Measurements from ENCODE around the gene CCT4. TPM values are rescaled to one million over a fixed set of nuclear protein-coding genes. Genes with fewer than 3 reads are reported as not detected.

The CCT4 gene, protein sequence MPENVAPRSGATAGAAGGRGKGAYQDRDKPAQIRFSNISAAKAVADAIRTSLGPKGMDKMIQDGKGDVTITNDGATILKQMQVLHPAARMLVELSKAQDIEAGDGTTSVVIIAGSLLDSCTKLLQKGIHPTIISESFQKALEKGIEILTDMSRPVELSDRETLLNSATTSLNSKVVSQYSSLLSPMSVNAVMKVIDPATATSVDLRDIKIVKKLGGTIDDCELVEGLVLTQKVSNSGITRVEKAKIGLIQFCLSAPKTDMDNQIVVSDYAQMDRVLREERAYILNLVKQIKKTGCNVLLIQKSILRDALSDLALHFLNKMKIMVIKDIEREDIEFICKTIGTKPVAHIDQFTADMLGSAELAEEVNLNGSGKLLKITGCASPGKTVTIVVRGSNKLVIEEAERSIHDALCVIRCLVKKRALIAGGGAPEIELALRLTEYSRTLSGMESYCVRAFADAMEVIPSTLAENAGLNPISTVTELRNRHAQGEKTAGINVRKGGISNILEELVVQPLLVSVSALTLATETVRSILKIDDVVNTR
- total RNA-seq (2022; extraction: Qiagen RNA extraction; ENCODE audit: low read depth) = 275 to 347 TPM (median 337 TPM) in 5 replicates

DNA sequence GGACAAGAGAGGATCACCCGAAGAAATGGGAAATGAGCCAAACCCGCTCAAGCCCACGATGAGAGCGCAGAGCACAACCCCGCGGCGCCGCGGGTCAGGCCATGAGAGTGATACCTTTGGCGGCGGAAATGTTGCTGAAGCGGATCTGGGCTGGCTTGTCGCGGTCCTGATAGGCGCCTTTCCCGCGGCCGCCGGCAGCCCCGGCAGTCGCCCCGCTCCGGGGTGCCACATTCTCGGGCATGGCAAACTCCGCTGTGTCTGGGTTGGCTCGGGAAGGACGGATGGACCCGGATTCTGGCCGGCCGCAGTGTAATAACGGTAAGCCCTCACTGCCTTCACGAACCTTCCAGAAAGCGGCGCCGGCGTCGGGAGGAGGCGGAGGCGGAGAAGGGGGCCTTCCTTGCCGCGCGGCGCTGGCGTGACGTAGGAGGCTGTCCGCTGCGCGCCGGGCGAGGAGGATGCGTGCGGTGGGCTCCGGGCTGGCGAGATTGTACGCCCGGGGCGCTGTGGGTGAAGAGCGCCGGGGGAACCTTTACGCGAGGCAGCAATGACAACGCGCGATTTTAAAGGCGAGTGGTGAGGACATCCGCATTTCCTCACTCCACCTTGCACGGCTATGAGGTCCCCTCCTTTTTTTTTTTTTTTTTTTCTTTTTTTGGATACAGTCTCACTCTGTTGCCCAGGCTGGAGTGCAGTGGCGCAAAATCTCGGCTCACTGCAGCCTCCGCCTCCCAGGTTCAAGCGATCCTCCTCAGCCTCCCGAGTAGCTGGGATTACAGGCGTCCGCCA, at the start of gene CCT4:
Gene CCT4, minus strand, starts transcription at position 390 of the 789 bp plus-strand sequence. Its CDS starts 149 bp downstream, at position 241.

DNA sequence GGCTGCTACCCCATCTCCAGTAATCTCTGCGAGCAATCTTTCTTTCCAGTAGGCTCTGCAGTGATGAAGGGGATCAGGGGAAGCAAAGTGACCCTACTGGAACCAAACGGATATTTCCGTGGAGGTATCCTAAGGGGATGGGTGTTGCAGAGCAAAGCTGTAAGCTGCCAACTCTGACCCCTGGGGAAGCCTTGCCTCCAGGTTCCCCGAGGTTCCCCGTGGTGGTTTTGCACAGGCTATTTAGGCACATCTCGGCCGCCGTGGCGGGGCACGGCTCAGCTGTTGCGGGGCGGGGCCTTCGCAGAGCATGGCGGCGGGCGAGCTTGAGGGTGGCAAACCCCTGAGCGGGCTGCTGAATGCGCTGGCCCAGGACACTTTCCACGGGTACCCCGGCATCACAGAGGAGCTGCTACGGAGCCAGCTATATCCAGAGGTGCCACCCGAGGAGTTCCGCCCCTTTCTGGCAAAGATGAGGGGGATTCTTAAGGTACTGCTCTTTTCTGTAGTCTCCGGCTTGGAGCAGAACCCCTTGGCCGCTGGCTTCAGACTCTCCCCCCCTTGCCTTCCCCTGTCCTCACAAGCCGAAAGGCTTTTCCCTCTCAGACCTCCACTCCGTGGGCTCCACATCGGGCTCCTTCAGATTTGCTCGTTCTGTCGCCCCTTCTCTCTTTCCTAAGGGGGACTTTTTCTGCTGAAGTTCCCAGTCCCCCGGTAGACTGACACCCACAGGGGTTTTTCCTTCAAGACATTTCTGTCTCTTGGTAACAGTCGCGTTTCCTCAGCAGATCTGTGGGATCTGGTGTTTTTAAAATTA, 17.1 kb upstream of the CCT4 start, which contains the start of gene COMMD1:
Gene COMMD1, plus strand, starts transcription at position 303 of the 814 bp plus-strand sequence. Its CDS starts 5 bp downstream, at position 308.

DNA sequence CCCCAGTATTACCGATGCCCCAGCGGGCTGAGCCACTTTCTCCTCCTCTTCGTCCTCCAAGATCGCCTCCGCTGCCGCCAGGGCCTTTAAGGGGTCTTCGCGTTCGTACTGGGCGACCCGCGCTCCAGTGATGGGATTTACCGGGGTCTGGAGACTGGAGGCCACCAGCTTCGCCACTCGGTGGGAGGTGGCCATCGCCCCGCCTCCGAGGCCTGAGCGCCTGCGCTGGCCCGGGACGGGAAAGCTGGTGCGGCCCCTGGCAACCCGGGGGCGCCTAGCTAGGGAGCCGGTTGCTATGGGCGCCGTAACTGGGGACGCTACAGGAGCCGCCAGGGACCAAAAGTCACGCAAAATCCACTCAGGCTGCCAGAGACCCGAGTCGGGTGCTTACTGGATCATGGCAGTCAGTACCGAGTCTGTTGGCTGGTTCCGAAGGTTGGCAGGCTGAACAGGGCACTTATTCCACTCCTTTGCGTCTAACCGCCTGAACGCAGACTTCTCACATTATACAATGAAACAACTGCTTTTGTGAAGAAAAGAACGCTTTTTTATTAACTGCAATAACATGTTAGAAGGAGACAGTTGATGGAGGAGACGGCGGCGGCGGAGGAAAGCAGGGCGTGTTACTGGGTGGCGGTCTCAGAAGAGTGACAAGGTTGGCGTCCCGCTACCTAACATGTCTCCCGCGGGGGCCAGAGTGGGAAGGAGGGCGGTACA, 34.5 kb downstream of the CCT4 start, which contains the start of gene FAM161A:
Gene FAM161A, minus strand, starts transcription at position 214 of the 717 bp plus-strand sequence. Its CDS starts 19 bp downstream, at position 195.

Other genes with a start within 250 kb of the CCT4 start
- 6.2 to 8.7 TPM (median 7.7 TPM) in 5 replicates for gene FAM161A, start 34.6 kb downstream of the CCT4 start, total RNA-seq (2022; extraction: Qiagen RNA extraction; ENCODE audit: low read depth)
- gene COMMD1, start 17.0 kb upstream of the CCT4 start, total RNA-seq (2022; extraction: Qiagen RNA extraction; ENCODE audit: low read depth) = 41.9 to 47.8 TPM (median 45.0 TPM) in 5 replicates

Measured in A549 treated with DMSO at 1 μM for 4 hours (cell line).